Sigmoid colon (tissue), 4 donors: ENCODE data around the gene GSC2.
A peak's percentile ranks its signal among the peaks of the same experiment; 100 is the strongest.

Source experiments
- EP300 ChIP-seq, 4 donors: sonication (generic); formaldehyde crosslinking; IDR thresholded peaks; one replicate each; pipeline ENCODE4 v1.6.1; 2017; ENCODE audit warnings: antibody characterized with exemption in 4 of 4
- POLR2A ChIP-seq, 2 donors: fragments of 450-650 bp; IDR thresholded peaks; one replicate each; pipeline ENCODE4 v1.6.1; 2016; ENCODE audit warnings: antibody characterized with exemption in 2 of 2, mild to moderate bottlenecking in 2 of 2, moderate library complexity in 2 of 2
- POLR2AphosphoS5 ChIP-seq, 4 donors: sonication (generic); formaldehyde crosslinking; IDR thresholded peaks; one replicate each; pipeline ENCODE4 v1.6.1; 2017; ENCODE audit warnings: antibody characterized with exemption in 4 of 4
- TF ChIP-seq, protein P1 (sequence below), 4 experiments: fragments of 450-650 bp in 3 of 4; fragments of 200-600 bp in 1 of 4; IDR thresholded peaks; one replicate each; pipeline ENCODE4 v1.5.1; 2016 to 2019; ENCODE audit warnings: antibody characterized with exemption in 4 of 4, mild to moderate bottlenecking in 3 of 4, moderate library complexity in 2 of 4

- TF ChIP-seq, protein P1, sequence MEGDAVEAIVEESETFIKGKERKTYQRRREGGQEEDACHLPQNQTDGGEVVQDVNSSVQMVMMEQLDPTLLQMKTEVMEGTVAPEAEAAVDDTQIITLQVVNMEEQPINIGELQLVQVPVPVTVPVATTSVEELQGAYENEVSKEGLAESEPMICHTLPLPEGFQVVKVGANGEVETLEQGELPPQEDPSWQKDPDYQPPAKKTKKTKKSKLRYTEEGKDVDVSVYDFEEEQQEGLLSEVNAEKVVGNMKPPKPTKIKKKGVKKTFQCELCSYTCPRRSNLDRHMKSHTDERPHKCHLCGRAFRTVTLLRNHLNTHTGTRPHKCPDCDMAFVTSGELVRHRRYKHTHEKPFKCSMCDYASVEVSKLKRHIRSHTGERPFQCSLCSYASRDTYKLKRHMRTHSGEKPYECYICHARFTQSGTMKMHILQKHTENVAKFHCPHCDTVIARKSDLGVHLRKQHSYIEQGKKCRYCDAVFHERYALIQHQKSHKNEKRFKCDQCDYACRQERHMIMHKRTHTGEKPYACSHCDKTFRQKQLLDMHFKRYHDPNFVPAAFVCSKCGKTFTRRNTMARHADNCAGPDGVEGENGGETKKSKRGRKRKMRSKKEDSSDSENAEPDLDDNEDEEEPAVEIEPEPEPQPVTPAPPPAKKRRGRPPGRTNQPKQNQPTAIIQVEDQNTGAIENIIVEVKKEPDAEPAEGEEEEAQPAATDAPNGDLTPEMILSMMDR (IDR thresholded peaks at IDR 0.05) = no peak
- TF ChIP-seq POLR2AphosphoS5 (IDR thresholded peaks at IDR 0.05) (peak; percentile 39 to 75 (median 70)), POLR2A (IDR thresholded peaks at IDR 0.05) (peak in 1 of 2 donors; percentile 32), EP300 (IDR thresholded peaks at IDR 0.05) (no peak)
These were observed 28.8 kb upstream of the GSC2 start, which contains the start of gene SLC25A1 for GRCh38 chr22:19178657-19179496.
